SJSA1 (cell line): Measurements from ENCODE around the gene AP1B1. TPM values are rescaled to one million over a fixed set of nuclear protein-coding genes. Genes with fewer than 3 reads are reported as not detected.

Experiments used
- DNase-seq, 2 experiments: peaks; one replicate each; pipeline ENCODE4 v3.0.0-alpha.2; 2015 to 2020; ENCODE audit warnings: low spot score in 2 of 2, low read depth in 1 of 2
- H3K27ac ChIP-seq: fragments of 250-450 bp; sonication (Bioruptor Pico); 2 replicates; pipeline ENCODE4 v1.5.1; 2020; ENCODE audit warnings: mild to moderate bottlenecking, moderate library complexity
- H3K27me3 ChIP-seq: fragments of 250-450 bp; sonication (Bioruptor Pico); replicated peaks from 2 replicates; pipeline ENCODE4 v1.5.1; 2020; ENCODE audit warnings: mild to moderate bottlenecking, moderate library complexity
- H3K36me3 ChIP-seq: fragments of 250-450 bp; sonication (Bioruptor Pico); 2 replicates; pipeline ENCODE4 v1.5.1; 2020; ENCODE audit warnings: mild to moderate bottlenecking
- H3K4me1 ChIP-seq: fragments of 250-450 bp; sonication (Bioruptor Pico); replicated peaks from 2 replicates; pipeline ENCODE4 v1.6.1; 2021; ENCODE audit warnings: mild to moderate bottlenecking
- H3K4me3 ChIP-seq: fragments of 250-450 bp; sonication (Bioruptor Pico); 2 replicates; pipeline ENCODE4 v1.5.1; 2020; ENCODE audit warnings: mild to moderate bottlenecking
- H3K9me3 ChIP-seq: fragments of 250-450 bp; sonication (Bioruptor Pico); replicated peaks from 2 replicates; pipeline ENCODE4 v1.5.1; 2020; ENCODE audit warnings: mild to moderate bottlenecking
- total RNA-seq: library from RNA; depleted of rRNA; stranded (reverse); fragments of >200 nt; shearing (Covaris generic); gene quantifications from 2 replicates; pipeline ENCODE4 v1.2.3, GENCODE V29; 2014

AP1B1 gene
- total RNA-seq, 1 experiment from 2014 or later = 70.2 TPM

DNA sequence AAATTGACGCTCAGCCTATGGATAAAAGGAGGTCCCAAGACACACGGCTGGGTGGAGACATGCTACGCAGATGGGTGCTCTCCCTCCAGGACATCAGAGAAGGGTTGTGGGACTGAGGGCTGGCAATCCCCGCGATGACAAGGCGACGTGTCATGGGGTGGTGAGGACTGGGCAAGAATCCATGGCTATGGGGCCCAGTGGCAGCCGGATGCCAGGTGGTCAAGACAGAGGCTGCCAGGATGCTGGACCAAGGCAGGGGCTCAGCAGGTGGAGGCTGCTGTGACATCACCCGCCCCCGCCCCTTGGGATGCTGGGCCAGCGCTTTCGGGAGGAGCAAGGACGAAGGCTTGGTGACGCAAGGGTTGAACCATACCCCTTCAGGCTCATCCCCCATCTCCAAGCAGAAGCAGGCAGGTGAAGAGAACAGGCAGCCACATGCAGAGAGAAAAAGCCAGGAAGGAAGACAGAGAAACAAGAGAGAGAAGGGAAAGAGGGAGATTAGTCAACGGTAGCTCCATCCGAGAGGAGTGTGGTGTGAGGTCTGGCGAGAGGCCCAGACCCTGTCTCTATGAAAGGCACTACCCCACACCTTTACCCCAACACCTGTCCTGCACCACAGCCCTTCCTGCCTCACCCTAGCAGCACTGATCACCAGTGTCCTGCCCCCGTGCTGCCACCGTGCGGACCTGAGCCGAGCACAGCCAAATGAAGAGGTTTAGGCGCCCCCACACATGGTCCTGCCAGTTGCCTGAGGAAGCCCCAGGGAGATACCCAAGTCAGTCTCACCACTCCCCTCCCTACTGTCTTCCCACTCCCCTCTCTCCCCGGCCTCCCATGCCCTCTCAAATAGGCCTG lies 48.8 kb downstream of the AP1B1 start:
- DNase-seq = peak in 1 of 2 experiments; percentile 39
- H3K4me3 ChIP-seq = no peak overlapping the region
- peaks cover 82% of the 10 kb centered on the region for H3K36me3 ChIP-seq
- no peaks in the 10 kb centered on the region for H3K9me3 ChIP-seq
- peaks cover 16% of the 10 kb centered on the region for H3K4me1 ChIP-seq
- H3K27ac ChIP-seq = no peak overlapping the region
- no peaks in the 10 kb centered on the region for H3K27me3 ChIP-seq

GRCh38 chr22:29338398-29338797 lies 50.0 kb downstream of the AP1B1 start:
- no peak overlapping the region for H3K4me3 ChIP-seq
- no peaks in the 10 kb centered on the region for H3K27me3 ChIP-seq
- no peak for DNase-seq
- H3K27ac ChIP-seq = no peak overlapping the region
- H3K9me3 ChIP-seq = no peaks in the 10 kb centered on the region
- H3K4me1 ChIP-seq = peaks cover 6% of the 10 kb centered on the region
- peaks cover 85% of the 10 kb centered on the region for H3K36me3 ChIP-seq

DNA sequence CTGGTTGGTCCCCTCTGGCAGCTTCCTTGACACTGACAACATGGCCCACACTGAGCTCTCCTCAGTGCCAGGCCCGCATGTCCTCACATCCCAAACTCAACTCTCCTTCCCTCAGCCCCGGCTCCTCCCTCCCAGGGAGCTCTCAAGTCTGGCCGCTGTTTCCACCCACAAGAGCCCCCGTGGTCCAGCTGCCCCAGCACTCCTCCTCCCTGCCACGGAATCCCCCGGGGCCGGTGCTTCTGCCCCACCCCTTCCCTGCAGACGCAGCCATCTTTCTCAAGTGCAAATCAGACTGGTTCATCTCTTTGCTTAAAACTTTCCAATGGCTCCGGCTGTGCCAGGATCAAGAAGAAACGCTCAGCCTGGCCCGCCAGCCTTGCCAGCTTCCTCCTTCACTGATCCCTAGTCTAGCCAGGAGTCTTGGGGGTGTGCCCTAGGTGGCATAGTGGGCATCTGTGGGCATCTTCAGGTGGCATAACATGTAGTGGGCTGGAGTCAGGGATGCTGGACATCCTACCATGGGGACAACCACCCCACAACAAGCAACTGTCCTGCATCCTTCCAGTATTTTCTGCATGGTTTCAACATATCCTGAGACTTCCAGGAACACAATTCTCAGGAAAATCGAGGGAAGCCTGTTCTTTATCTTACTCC lies 50.6 kb downstream of the AP1B1 start:
- no peak overlapping the region for H3K4me3 ChIP-seq
- no peaks in the 10 kb centered on the region; the same call in 1 of the 2 replicates for H3K4me1 ChIP-seq
- H3K9me3 ChIP-seq = no peaks in the 10 kb centered on the region
- H3K36me3 ChIP-seq = peaks cover 85% of the 10 kb centered on the region
- H3K27ac ChIP-seq = no peak overlapping the region
- H3K27me3 ChIP-seq = no peaks in the 10 kb centered on the region
- no peak for DNase-seq

DNA sequence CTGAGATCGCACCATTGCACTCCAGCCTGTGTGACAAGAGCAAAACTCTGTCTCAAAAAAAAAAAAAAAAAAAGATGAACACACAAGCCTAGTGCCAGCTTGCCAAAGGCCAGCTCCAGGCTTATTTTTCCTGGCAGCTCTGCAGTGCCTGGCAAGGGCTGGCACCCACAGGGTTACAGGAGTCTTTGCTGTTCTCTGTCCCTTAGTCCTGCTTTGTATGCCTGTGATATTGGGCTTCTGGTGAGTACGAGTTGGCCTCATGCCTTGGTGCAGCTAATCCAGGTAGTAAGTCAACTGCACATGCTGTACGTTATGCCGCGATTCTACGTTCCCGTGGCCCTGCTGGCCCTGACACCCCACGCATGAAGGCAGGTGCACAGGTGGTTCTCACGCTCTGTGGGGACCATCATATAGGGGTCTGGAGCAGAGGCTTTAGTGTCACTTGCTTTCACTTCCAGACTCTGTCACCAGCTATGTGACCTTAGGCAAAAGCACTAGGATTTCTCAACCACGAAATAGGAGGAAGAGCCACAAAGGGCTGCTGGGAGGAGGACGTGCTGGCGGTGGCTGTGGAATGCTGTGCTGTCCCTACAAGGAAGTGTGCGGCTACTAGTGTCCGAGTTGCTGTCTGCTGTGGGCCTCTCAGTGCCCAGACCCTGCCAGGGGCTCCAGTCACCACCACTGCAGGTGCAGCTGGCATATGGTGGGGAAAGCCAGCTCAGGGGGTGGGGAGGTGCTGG lies 51.4 kb downstream of the AP1B1 start:
- Histone ChIP-seq H3K4me1 (no peaks in the 10 kb centered on the region), H3K27ac (no peak overlapping the region), H3K36me3 (peaks cover 77% of the 10 kb centered on the region), H3K4me3 (no peak overlapping the region), H3K27me3 (no peaks in the 10 kb centered on the region), H3K9me3 (no peaks in the 10 kb centered on the region)
- DNase-seq = no peak

GRCh38 chr22:29335656-29336055 lies 52.7 kb downstream of the AP1B1 start:
- Histone ChIP-seq H3K9me3 (no peaks in the 10 kb centered on the region), H3K4me3 (no peak overlapping the region), H3K27me3 (no peaks in the 10 kb centered on the region), H3K27ac (no peak overlapping the region), H3K36me3 (peaks cover 71% of the 10 kb centered on the region), H3K4me1 (no peaks in the 10 kb centered on the region)
- no peak for DNase-seq

- Histone ChIP-seq H3K4me1 (no peaks in the 10 kb centered on the region), H3K27ac (no peak overlapping the region), H3K27me3 (no peaks in the 10 kb centered on the region), H3K9me3 (no peaks in the 10 kb centered on the region), H3K36me3 (peaks cover 69% of the 10 kb centered on the region), H3K4me3 (no peak overlapping the region)
- no peak for DNase-seq
Observed at GRCh38 chr22:29334696-29335344, 53.5 kb downstream of the AP1B1 start.

GRCh38 chr22:29334148-29334547 lies 54.2 kb downstream of the AP1B1 start:
- Histone ChIP-seq H3K4me3 (no peak overlapping the region), H3K4me1 (no peaks in the 10 kb centered on the region), H3K27ac (no peak overlapping the region), H3K36me3 (peaks cover 69% of the 10 kb centered on the region), H3K27me3 (no peaks in the 10 kb centered on the region), H3K9me3 (no peaks in the 10 kb centered on the region)
- no peak for DNase-seq

- no peaks in the 10 kb centered on the region for H3K4me1 ChIP-seq
- DNase-seq = no peak
- no peak overlapping the region for H3K27ac ChIP-seq
- H3K4me3 ChIP-seq = no peak overlapping the region
- H3K9me3 ChIP-seq = no peaks in the 10 kb centered on the region
- no peaks in the 10 kb centered on the region for H3K27me3 ChIP-seq
- peaks cover 66% of the 10 kb centered on the region for H3K36me3 ChIP-seq
Observed at GRCh38 chr22:29332886-29333496, 55.4 kb downstream of the AP1B1 start.

DNA sequence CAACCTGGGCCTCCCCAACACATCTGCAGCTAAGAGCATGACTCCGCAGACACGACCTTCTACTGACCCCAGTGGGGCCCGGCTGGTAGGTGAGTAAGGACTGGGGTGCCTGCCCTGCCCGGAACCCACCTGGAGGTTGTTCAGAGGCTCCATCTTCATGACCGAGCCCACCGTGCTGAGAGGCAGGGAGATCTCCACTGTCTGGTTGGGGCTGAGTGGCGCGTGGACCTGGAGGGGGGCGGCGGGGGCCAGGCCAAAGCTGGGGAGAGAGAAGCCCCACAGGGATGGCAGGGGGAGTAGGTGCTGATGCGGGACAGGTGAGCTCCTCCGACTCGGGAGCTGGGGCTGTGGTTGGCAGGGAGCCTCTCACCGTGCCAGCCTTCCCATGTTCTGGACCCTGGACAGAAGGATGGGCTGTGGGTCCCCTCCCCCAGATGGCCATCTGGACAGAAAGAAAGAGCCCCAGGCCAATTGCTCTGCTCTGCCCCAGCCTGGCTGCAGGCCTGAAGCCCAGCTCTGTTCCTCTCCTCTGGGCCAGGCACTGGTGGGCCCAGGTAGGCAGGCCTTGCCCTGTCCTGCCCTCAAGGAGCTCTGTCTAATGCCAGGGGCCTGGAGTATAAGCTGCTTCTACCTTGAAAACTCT lies 56.6 kb downstream of the AP1B1 start:
- no peaks in the 10 kb centered on the region for H3K9me3 ChIP-seq
- no peaks in the 10 kb centered on the region for H3K27me3 ChIP-seq
- H3K4me1 ChIP-seq = no peaks in the 10 kb centered on the region
- peaks cover 67% of the 10 kb centered on the region for H3K36me3 ChIP-seq
- DNase-seq = no peak
- H3K27ac ChIP-seq = no peak overlapping the region
- no peak overlapping the region for H3K4me3 ChIP-seq

DNA sequence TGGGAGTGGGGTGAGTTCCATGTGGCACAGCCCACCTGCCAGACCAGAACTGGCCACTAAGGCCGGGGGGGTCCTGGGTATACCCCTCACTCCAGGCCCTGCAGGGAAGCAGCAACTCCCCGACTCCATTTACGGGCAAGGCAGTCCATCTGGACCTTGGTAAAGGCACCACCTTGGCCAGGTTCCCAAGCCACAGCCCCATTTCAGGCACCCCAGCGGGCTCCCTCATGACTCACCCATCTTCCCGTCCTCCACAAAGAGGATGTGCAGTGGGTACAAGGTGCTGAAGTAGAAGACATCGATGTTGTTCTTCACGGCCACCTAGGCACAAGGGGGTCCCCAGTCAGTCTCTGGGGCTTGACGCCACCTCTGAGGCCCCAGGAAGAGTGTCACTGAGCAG lies 57.2 kb downstream of the AP1B1 start:
- no peak for DNase-seq
- no peak overlapping the region for H3K27ac ChIP-seq
- H3K9me3 ChIP-seq = no peaks in the 10 kb centered on the region
- H3K4me1 ChIP-seq = no peaks in the 10 kb centered on the region
- peaks cover 64% of the 10 kb centered on the region for H3K36me3 ChIP-seq
- no peak overlapping the region for H3K4me3 ChIP-seq
- H3K27me3 ChIP-seq = no peaks in the 10 kb centered on the region

GRCh38 chr22:29330753-29331152 lies 57.6 kb downstream of the AP1B1 start:
- Histone ChIP-seq H3K27ac (no peak overlapping the region), H3K9me3 (no peaks in the 10 kb centered on the region), H3K27me3 (no peaks in the 10 kb centered on the region), H3K36me3 (peaks cover 60% of the 10 kb centered on the region), H3K4me3 (no peak overlapping the region), H3K4me1 (no peaks in the 10 kb centered on the region)
- DNase-seq = no peak

GRCh38 chr22:29330291-29330690 lies 58.1 kb downstream of the AP1B1 start:
- Histone ChIP-seq H3K4me1 (no peaks in the 10 kb centered on the region), H3K36me3 (peaks cover 58% of the 10 kb centered on the region), H3K9me3 (no peaks in the 10 kb centered on the region), H3K4me3 (no peak overlapping the region), H3K27ac (no peak overlapping the region), H3K27me3 (no peaks in the 10 kb centered on the region)
- DNase-seq = no peak

DNA sequence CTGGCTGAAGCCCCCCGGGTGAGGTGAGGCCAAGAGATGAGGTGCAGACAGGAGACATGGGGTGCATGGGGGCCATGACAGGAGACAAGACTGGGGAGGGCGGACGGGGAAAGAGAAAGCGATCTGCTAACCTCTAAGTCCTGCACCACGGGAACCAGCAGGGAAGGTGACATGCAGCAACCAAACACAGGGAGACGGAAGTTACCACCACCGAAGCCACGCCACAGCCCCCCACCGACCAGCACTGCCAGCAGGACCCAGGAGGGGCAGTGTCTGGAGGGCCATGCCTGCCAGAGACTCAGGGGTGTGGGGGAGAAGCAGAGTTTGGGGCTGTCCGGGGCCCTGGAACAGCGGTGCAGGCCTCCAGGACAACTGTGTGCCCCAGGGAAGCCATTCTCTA lies 58.8 kb downstream of the AP1B1 start:
- DNase-seq = no peak
- Histone ChIP-seq H3K36me3 (peaks cover 53% of the 10 kb centered on the region), H3K27me3 (no peaks in the 10 kb centered on the region), H3K4me3 (no peak overlapping the region), H3K9me3 (no peaks in the 10 kb centered on the region), H3K4me1 (no peaks in the 10 kb centered on the region), H3K27ac (no peak overlapping the region)
